Measurements from ENCODE around the gene DVL2. TPM values are rescaled to one million over a fixed set of nuclear protein-coding genes. Genes with fewer than 3 reads are reported as not detected.

DVL2 gene
- total and polyA plus RNA-seq, 9 donors = 8.2 to 80.6 (median 55.8) TPM

DNA sequence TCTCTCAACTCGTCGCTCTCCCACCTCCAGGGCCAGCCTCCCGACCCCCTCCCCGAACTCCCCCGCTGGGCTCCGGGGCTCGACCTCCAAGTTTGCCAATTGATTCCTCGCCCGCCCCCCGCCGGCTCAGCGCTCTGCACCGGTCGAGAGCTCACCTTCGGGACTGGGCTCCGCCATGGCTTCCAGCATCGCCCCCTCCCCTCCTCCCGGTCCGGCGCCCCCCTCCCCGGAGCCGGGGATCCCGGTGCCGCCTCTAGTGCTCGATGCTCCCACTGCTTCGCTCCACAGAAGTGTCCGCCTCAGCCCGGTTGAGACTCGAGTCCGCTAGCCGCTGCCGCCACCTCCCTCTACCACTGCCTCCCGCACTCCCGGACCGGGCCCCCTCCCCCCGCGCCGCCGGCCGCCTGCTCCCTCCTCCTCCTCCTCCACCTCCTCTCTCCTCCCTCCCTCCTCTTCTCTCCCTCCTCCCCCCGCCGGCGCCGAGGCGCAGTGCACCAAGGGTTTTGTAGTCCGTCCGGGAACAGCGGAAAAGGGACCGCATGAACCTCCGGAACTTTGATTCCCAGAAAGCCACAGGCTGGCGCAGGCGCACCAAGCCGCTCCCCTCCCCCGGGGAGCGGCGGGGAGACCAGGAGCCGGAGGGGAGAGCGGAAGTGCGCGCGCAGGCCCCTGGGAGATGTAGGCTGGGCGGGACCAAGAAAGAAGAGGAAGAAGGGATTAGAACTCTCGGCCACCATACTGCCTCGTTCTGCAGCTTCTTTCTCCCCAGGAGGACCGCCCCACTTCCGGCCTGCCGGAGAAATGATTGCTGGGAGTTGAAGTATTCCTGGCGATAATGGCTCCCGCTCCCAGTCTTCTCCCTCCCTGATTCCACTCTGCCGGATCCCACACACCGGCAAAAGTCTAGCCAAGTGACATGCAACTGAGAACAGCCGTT is 5.0 kb upstream of the DVL2 start, which contains the start of gene PHF23:
TSS of gene PHF23 (minus strand) at position 367 of the 937 bp plus-strand sequence. CDS start at position 189, 178 bp downstream.
- TF ChIP-seq, protein P1, sequence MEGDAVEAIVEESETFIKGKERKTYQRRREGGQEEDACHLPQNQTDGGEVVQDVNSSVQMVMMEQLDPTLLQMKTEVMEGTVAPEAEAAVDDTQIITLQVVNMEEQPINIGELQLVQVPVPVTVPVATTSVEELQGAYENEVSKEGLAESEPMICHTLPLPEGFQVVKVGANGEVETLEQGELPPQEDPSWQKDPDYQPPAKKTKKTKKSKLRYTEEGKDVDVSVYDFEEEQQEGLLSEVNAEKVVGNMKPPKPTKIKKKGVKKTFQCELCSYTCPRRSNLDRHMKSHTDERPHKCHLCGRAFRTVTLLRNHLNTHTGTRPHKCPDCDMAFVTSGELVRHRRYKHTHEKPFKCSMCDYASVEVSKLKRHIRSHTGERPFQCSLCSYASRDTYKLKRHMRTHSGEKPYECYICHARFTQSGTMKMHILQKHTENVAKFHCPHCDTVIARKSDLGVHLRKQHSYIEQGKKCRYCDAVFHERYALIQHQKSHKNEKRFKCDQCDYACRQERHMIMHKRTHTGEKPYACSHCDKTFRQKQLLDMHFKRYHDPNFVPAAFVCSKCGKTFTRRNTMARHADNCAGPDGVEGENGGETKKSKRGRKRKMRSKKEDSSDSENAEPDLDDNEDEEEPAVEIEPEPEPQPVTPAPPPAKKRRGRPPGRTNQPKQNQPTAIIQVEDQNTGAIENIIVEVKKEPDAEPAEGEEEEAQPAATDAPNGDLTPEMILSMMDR (IDR thresholded peaks at IDR 0.05) = peak in 1 of 3 donors; percentile 47
- peak; percentile 67 for TF ChIP-seq POLR2A (IDR thresholded peaks at IDR 0.05)
- peak; percentile 45 for TF ChIP-seq EP300 (IDR thresholded peaks at IDR 0.05)
- intact Hi-C loops (cut with DNase I) = no loop called here
- peak within 1 kb of the TSS; percentile 82 to 85 for H3K27ac ChIP-seq
- H3K27me3 ChIP-seq = no peaks in the 10 kb centered on the region
- peak within 1 kb of the TSS; percentile 99 for H3K4me3 ChIP-seq
- WGBS, 3 donors = 0 to 1% (median 1%) methylated on average over 71 to 72 of the region's 72 CpGs
- peak; percentile 98 to 100 (median 99) for DNase-seq
- H3K4me1 ChIP-seq (ENCODE audit: insufficient read depth) = peaks cover 7% of the 10 kb centered on the region
- H3K36me3 ChIP-seq = no peaks in the 10 kb centered on the region
- no peaks in the 10 kb centered on the region for H3K9me3 ChIP-seq

DNA sequence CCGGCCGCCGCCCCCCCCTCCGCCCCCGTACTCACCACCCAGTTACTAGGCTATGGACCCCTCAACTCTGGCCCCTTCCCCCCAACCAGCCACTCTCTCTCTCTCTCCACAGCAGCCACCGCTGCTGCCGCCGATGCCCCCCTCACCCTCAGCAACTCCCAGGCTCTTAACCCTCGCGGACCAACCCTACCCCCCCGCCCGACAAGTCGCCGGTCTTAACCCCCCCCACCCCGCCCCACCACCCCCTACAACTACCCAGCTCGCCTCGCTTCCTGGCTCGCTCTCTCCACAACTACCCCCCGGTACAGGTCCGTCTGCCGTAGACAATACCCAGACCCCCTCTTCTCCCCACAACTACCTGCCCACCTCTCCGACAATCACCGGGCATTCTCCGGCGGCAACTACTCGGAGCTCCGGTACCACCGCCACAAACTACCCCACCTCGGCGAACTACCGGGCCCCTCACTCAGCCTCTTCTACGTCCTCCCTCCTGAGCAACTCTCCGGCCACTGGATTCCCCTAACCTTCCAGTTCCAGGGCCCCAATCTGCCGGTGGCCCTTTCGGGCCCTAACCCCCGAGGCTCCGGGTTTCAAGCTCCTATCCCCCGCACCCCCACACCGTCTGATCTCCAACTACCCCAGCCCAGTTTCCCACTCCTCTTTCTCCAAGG is 4.2 kb upstream of the DVL2 start:
- peak overlapping the region; percentile 82 to 85 for H3K27ac ChIP-seq
- H3K4me1 ChIP-seq (ENCODE audit: insufficient read depth) = peaks cover 7% of the 10 kb centered on the region
- peak; percentile 55 to 75 (median 69) for DNase-seq
- intact Hi-C loops (cut with DNase I) = no loop called here
- WGBS, 3 donors = 0 to 1% (median 1%) methylated on average over 36 to 39 of the region's 39 CpGs
- no peaks in the 10 kb centered on the region for H3K27me3 ChIP-seq
- TF ChIP-seq, protein P1 (IDR thresholded peaks at IDR 0.05) = no peak
- TF ChIP-seq POLR2A (IDR thresholded peaks at IDR 0.05) (no peak), EP300 (IDR thresholded peaks at IDR 0.05) (no peak)
- H3K4me3 ChIP-seq = peak overlapping the region; percentile 99
- H3K36me3 ChIP-seq = no peaks in the 10 kb centered on the region
- H3K9me3 ChIP-seq = no peaks in the 10 kb centered on the region

DNA sequence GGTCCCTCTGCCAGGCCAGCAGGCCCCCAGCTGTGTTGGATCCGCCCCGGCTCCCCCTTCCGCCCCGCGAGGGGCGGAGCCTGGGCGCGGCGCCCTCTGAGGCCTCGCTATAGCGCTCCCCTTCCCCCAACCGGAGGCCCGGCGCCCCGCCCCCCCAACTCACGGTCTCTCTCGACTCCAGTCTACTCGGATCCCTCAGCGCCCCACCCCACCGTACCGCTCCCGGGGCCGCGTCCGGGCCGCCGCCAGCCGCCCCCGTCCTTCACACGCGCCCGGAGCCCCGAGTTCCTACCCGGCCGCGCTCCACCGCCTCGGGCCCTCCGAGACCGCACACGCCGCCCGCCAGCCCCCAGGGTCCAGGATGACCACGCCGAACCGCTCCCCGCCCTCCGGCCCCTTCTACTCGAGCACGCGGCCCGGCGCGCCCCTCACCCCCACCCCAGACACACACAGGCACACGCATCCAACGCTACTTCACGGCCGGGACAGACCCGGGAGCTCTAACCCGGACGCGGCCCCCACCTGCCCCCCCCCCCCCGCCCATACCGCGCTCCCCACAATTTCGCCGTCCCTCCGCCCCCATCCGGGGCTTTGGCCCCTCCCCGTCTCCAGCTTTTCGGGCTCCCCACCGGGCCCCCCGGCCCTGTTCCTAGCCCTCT is 3.6 kb upstream of the DVL2 start:
- Histone ChIP-seq H3K36me3 (no peaks in the 10 kb centered on the region), H3K9me3 (no peaks in the 10 kb centered on the region), H3K27ac (peak overlapping the region; percentile 82 to 85), H3K27me3 (no peaks in the 10 kb centered on the region), H3K4me3 (peak overlapping the region; percentile 99), H3K4me1 (ENCODE audit: insufficient read depth) (peaks cover 9% of the 10 kb centered on the region)
- intact Hi-C loops (cut with DNase I) = no loop called here
- TF ChIP-seq POLR2A (IDR thresholded peaks at IDR 0.05) = no peak
- TF ChIP-seq, protein P1 (IDR thresholded peaks at IDR 0.05) = no peak
- TF ChIP-seq EP300 (IDR thresholded peaks at IDR 0.05) = no peak
- DNase-seq = peak; percentile 85 to 92 (median 90)
- WGBS, 3 donors = 0 to 2% (median 1%) methylated on average over 39 to 72 of the region's 73 CpGs

DNA sequence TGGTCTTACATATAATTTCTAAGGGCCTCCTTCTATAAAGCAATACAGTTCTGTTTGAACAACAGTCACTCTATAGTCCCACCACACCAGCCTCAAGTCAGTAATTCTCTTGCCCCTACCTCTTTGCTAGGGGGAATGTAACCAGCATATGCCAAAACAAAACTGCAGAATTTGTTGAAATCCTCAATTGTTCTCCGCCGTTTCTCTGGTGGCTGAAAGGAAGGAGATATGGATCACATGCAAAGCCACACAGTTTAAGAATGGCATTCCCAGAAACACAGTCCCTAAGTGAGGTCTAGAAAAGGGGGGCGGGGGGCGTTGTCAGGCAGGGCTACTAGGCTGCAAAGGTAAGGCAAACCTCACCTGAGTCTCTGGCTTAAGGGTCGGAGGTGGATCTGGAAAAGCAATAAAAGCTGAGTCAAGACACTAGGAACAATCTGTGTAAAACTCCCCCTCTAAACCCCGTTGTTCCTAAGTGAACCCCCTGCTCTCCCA is 3.0 kb upstream of the DVL2 start:
- Histone ChIP-seq H3K27ac (peak overlapping the region; percentile 82 to 85), H3K4me1 (ENCODE audit: insufficient read depth) (peaks cover 11% of the 10 kb centered on the region), H3K27me3 (no peaks in the 10 kb centered on the region), H3K36me3 (no peaks in the 10 kb centered on the region), H3K4me3 (peak overlapping the region; percentile 99), H3K9me3 (no peaks in the 10 kb centered on the region)
- intact Hi-C loops (cut with DNase I) = no loop called here
- DNase-seq = peak in 1 of 5 donors; percentile 49
- 26 to 27% (median 26%) methylated on average over 6 of the region's 6 CpGs for WGBS, 3 donors
- no peak for TF ChIP-seq POLR2A (IDR thresholded peaks at IDR 0.05)
- TF ChIP-seq, protein P1 (IDR thresholded peaks at IDR 0.05) = no peak
- TF ChIP-seq EP300 (IDR thresholded peaks at IDR 0.05) = no peak

Data from ovary (tissue), 9 donors.